T-helper 2 cell (primary cell): Measurements from ENCODE around the gene CKAP4.

ENCODE experiments used
- DNase-seq, 5 experiments: peaks; one replicate each; pipeline versions ENCODE4 v3.0.0 to v3.0.0-alpha.2; 2012 to 2022

Gene CKAP4

DNA sequence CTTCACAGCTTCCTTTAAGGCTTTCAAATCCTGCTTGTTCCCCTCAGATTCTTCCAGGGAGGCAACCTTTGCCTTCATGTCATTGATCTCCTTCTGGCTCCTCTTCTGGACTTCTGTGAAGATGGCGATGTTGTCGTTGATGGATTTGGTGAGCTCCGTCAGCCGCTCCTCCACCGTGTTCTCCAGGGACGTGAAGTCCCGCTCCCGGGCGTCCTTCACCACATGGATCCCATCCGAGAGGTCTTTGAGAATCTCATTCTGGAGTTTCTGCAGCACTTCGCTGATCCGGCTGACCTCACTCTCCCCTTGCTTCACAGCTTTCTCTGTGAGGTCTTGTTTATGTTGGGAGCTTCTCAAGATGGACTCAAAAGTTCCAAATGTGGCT lies 7.9 kb downstream of the CKAP4 start:
- no peak for DNase-seq

DNA sequence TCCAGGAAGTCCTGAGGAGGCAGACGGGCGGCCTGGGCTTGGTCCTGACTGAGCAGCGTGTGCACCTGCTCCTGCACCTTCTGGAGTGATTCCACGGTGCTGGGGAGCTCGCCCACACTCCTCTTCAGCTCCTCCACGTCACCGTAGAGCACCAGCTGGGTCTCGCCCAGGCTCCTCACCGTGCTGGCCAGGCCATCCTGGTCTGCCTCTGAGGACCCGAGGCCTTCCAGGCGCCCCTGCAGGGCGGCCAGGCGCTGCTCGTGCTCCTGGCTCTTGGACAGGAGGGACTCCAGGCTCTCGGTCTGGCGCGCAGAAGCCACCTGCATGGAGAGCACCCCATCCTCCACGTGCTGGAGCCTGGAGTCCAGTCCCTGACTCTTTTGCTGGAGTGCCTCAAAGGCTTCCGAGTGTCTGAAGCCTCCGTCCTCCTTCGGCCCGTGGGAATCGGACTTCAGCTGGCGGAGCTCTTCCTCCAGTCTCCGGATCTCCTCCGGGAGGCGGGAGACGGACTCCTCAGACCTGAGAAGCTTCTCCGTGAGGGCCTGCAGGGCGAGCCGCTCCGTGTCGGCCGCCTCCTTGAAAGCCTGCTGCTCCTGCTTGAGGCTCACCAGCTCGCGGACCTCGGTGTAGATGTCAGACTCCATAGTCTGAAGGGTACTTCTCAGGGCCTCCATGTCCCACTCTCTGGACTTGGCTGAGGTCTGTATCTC lies 8.4 kb downstream of the CKAP4 start:
- no peak for DNase-seq

DNA sequence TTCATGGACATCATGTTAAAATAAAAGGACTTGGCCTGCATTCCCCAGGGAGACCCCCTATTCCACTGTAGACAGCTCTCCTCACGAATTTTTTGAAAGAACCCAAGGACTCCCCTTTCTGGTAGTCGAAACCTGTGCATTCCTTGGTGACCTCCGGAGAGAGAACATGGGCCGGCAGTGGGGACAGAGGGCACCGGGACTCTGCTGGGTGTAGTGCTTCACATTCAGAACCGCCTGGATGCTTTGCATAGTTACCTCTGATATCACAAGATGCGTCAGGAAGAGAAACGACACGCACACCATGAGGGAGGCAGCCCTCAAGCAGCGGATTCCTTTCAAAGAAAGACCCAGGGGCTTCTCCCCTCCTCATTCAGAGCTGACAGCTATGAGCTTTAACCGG lies 9.7 kb downstream of the CKAP4 start:
- DNase-seq, result no peak

DNA sequence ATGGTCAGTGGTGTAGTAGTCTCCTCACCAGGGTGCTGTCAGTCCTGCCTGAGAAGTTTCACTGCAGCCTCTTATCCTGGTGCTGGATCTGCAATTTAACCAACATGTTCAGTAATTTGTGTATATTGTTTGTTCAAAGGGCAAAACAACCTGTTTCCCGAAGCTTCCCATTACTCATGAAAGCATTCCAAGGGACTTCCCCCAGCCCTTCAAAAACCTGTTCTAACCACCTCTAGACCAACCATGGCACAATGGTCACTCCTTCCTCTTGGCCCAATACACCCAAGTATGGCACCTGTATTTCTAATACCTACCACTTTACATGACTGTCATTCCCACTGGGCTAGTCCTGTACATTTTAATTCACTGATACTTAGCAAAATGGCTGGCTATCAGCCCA lies 12.1 kb downstream of the CKAP4 start:
- no peak for DNase-seq

DNA sequence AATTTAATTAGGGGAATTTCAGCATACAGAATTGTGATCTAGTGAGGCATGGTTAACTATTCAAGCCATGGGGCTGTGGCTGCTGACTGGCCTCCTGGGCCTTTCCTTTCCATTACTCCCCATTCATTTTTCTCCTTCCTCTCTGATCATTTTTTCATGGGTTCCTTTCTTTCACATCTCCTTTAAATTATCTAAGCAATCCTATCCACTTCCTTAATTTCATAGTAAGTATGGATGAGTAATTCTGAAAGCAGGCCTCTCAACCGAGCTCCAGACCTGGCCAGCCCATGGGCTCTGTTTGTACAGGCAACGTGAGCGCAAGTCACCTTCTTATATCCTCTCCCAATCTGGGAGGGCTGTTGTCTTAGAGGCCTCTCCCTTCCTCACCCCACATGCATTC lies 13.4 kb downstream of the CKAP4 start:
- DNase-seq, result no peak

DNA sequence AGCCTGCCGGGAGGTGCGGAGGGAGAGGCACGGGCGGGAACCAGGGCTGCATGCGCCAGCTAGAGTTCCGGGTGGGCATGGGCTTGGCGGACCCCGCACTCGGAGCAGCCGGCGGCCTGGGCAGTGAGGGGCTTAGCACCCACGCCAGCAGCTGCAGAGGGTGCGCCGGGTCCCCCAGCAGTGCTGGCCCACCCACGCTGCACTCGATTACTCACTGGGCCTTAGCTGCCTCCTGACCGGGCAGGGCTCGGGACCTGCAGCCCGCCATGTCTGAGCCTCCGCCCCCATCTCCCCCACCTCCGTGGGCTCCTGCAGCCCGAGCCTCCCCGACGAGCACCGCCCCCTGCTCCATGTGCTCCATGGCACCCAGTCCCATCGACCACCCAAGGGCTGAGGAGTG lies 14.8 kb downstream of the CKAP4 start:
- DNase-seq, result no peak

DNA sequence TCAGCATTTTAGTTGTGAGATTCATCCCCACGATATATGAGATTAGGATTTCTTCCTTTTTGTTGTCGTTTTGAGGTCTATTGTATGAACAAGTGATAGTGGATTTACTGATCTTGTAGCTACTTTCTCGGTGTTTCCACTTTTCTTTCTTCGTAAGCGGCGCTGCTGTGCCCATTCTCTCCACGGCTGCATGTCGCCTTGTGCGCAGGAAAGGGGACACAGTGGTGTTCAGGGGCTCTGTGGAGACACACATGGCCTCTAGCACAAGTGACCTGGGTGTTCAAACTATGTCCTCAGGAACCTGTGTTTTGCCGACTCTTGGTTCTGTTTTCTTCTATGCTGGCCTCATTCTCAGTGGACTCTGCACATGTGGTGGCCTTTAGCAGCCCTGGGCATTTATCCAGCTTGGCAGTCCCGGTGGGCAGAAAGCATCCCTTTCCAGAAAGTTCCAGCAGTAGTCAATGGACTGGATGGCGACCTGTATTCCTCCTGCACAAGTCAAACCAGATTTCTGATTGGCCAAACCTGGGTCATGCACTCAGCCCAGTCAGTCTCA lies 18.7 kb downstream of the CKAP4 start:
- no peak for DNase-seq

DNA sequence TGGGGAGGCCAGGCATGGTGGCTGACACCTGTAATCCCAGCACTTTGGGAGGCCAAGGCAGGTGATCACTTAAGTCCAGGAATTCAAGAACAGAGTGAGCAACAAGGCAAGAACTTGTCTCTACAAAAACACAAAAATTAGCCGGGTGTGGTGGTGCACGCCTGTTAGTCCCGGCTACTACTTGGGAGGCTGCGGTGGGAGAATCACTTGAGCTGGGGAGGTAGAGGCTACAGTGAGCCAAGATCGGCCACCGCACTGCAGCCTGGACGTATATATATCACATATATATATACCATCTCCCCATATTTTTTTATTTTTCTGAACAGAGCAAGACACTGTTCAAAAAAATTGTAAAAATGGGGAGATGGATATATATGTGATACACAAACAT lies 19.5 kb downstream of the CKAP4 start:
- no peak for DNase-seq

DNA sequence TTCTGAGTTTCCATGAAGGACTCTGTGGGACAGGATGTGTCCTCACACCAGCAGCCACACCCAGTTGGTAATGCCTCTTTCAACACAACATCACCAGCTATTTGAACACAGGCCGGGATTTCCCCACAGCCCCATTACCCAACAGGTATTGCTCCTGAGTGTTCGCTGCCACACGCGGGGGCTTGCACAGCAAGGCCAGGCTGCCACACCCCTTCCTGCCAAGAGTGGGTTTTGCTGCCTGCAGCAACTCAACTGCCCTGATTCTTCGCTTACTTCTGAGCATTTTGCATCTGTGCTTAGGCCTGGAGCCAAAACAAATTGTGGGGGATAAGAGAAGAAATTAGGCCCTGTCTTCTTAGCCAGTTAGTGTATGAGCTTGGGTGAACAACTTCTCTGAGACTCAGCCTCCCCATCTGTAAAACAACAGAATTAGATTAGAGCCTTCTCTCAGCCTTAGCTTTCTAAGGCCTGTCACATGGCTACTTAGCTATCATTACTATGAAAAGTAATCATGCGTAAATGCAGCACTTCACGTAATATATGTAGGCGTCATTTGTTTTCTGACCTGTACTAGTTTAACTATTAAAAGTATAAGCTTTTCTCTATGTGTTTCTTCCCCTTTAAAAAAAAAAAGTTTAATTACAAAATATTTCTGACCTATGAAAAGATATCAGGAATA lies 20.0 kb downstream of the CKAP4 start:
- DNase-seq, result peak in 4 of 5 experiments; percentile 12 to 69 (median 45)

DNA sequence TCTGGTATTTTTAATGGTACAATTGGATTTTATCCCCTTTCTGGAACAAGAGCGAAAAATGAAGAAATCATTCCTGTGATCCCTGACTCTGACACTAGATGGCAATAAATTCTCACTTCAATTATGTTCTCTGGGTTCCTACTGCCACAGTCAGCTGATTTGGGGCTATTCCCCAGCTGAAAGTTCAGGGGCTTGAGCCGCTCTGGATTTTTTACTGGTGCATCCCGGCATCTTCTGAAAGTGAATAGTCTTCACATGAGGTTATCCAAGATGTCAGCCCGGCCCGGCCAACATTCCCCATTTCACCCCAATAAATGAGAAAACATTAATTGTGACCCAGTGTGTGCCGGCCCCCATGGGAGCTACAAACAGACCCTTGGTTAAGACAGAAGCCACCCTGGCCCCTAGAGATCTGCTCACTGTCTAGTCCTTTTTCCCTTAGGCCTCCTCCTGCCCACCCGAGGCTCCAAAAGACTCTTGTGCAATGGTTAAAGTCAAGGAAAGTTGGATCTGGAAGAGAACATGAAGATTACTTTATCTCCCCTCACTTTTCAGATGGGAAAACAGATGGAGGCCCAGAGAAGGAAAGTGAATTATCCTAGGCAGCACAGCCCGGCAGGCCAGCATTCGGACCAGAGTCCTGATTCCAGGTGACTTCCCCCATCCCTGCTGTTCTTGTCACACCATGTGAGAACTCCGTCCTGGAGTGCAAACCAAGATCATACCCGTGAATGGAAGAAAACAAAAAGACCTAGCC lies 20.8 kb downstream of the CKAP4 start:
- DNase-seq, result peak in 2 of 5 experiments; percentile 24 to 48

DNA sequence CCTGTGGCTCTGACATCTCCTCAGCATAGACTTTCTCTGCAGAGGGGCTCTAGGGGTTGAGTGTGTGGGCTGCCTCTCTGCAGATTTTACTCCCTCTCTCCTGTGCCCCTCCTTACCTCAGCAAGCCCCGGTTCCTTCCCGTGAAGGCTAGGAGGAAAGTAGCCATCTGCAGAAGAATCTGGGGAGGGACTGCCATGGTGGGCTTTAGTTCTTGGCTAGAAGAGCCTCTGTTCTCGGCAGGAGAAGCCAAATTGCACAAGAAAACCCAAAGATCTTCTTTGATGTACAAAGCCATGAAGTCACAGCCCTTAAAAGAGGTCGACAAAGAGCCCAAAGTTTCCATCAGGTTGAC lies 23.5 kb downstream of the CKAP4 start:
- no peak for DNase-seq

DNA sequence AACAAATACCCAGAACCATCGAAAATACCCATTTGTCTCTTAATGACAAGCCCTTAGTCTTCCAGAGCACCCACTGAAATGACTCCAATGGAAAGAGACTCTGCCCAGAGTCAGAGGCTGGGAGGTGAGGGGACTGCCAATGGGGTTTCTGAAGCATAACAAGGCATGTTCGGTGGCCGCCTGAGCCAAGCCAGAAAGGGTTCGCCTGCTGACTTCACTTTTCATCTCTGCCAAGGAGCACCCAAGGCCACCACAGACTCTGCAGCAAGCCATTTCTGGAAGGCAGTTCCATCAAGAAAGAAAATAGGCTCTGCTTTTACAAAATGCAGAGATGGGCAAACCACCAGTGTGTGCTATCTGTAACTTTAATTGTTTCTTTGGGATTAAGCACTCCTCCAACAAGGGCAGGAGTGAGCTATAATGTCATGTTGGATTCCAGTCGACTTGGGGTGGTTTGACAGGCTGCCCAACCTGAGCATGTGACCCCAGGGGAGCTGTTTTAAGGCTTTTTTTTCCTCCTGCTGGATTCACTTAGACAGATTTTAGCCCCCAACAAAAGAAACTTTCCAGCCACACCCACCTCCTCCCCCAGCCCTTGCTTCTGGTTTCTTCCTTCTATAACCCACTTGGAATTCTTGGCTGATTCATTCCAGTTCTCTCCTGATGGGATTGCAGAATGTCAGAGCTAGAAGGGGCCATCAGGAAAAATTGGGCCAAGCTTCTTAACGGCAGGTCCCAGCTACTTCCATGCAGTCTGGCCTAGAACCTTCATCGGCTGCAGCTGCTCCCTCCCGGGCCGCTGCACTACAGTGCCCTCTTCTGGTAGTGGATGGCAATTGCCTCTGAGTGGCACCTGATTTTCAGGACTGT lies 24.1 kb downstream of the CKAP4 start:
- peak in 4 of 5 experiments; percentile 40 to 61 (median 54) for DNase-seq

DNA sequence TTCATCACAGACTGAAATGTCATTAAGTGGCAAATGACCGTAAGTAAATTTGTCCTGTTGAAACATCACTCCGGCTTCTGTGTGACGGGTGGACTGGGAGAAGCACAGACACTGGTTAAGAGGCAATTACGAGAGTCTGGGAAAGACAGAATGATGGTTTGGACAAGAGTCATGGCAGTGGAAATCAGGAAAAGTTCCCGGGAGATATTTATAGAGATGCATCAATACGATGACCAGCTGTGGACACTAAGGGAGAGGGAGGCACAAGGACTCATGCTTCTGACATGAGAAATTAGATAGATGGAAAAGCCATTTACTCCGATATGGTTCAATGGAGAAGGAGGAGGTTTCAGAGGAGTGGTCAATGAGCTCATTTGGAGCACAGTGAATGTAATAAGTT lies 27.3 kb downstream of the CKAP4 start:
- no peak for DNase-seq

DNA sequence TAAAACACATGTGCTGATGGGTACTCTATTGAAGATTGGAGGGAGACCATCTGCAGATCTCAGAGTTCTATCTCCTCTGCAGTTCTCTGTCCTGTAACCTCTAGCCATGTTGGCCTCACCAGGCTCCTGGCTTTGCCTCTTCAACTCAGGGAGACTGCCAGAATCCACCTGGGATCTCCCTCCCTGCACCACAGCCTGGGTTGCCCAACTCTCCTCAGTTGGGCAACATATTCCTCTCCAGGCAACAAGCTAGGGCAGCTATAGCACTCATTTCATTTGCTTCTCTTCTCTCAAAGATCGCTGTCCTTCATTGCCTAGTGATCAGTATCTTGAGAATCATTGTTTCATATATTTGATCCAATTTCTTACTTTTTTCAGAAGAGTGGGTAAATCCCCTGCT lies 28.8 kb downstream of the CKAP4 start:
- no peak for DNase-seq

DNA sequence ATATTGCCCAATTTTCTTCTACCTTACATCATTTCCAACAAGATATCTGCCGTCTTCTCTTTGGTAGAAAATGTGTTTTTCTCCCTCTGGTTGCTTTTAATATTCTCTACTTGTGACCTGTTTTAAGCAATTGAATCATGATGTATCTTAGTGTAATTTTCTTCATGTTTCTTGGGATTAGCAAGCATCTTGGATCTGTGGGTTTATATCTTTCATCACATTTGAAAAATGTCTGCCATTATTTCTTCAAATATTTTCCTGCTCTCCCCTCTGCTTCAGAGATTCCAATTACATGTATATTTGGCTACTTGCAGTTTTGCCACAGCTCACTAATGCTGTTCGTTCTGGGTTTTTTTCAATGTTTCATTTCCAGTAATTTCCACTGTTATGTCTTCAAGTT lies 30.1 kb downstream of the CKAP4 start:
- DNase-seq, result no peak

DNA sequence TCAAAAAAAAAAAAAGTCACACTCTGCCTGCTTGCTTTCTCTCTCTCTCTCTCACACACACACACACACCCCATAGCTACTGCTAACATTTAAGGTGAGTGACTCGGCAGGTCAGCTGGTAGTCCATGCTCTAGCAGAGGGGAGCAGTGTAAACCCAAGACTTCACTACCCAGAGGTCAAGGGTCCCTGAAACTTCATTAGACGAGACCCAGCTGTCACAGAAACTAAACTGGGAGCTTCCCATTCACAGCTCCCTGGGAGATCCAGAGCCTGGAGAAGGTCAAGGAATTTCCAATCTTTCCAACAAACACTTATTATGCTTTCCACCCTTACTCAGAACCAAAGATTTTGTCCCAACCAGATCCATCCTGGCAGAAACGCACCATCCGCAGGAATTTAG lies 33.2 kb downstream of the CKAP4 start:
- no peak for DNase-seq

DNA sequence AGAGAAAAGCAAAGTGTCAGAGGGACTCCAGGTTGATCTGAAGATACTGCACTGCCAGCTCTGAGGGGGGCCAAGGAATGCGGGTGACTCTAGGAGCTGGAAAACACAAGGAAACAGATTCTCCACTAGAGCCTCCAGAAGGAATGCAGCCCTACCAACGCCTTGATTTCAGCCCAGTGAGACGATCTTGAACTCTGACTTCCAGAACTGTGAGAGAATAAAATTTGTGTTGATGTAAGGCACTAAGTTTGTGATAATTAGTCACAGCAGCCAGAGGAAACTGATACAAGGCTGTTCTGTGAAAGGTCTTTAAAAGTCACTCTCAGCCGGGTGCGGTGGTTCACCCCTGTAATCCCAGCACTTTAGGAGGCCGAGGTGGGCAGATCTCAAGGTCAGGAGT lies 34.2 kb downstream of the CKAP4 start:
- DNase-seq, result no peak

DNA sequence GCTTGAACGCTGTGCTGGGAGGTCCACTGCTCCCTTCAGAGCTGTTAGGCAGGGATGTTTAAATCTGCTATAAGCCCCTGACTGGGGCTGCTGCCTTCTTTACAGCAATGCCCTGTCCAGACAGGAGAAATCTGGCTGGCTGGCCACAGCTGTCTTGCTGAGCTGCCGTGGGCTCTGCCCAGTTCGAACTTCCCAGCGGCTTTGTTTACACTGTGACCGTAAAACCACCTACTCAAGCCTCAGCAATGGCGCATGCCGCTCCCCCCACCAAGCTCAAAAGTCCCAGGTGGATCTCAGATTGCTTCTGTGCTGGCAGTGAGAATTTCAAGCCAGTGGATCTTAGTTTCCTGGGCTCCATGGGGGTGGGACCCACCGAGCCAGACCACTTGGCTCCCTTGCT lies 35.8 kb downstream of the CKAP4 start:
- DNase-seq, result no peak

DNA sequence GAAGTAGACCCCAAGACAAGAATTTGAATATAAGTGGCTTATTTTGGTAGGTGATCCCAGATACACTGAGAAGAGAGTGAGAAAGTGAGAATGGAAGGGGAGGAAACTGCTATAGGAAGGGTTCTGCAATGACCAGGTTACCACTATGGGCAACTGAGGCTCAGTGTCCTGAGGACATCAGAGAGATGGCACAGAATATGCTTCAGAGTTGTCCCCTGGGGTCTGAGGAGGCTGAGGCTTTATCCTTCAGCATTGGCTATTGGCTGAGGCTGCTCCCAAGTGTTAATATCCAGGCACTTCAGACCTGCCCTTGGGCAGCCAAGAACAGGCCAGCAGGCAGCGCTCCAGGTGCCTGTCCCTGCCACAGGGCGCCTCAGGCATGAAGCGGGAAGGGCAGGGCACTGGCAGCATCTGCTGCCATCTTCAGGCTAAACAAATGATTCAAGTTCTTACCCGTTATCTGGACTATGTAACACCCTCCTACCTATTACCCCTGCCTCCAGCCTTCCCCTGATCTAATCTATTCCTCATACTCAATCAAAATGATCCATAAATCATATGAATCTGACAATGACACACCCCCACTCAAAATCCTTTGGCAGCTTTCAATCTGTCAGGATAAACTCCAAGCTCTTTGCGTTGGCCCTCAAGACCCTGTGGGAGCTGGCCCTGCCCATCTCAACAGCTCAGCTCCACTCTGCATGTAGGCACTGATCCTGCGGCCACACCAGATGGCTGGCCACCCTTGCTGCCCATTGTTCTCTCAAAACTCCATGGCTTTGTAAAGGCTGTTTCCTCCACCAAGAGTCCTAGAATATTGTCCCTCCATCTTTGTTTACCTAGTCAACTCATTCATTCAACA lies 42.4 kb downstream of the CKAP4 start:
- DNase-seq, result no peak

DNA sequence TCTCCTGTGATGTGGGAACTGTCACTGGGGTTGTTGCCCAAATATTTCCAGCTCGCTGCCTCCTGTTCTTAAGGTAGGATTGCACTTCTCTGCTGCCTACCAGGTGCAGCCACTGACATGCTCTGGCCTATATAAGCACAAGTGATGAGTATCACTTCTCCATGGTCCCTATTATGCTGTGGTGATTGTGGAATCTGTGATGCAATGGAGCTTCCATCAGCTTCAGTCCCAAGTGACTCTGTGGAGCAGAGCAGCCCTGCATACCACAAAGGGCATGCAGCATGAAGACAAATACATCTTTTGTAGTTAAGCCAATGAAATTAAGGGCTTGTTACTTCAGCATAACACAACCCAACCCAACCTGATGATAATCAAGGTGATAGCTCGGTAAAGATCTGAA lies 43.5 kb downstream of the CKAP4 start:
- DNase-seq, result no peak

DNA sequence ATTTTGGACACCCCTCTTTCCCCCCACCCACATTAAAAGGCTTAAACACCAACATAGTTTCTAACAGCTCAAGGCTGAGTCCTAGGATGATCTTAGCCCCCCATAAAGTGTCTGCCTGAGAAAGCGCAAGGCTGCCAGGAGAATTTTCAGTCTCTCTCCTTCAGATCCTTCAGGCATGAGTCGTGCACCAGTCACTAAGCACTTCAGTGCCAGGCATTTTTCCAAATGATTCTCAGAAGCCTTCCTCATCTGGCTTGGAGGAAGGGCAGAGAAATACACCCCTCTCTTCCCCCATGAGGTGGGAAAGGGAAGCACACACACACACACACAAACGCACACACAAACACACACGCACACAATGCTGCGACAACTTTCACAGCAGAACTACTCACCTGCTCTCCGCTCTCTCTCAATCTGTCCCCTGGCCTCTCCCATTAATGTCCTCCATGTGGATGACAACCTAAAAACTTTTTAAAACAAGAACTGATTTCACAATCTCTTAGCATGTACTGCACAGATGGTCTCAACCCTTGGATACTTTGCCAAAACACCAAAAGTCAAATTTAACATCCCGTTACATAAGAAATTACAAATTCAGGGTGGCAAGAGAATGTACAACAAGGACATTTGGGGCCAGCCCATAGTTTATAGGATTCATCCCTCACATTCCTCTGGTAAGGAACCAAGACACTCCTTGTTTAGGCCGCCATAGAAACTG lies 49.8 kb downstream of the CKAP4 start:
- no peak for DNase-seq
